Panc1 (cell line): ENCODE data around the gene CSMD2.

Experiments used
- POLR2AphosphoS5 ChIP-seq: IDR thresholded peaks from 2 replicates; pipeline ENCODE4 v1.6.1; 2012; ENCODE audit warnings: mild to moderate bottlenecking, low read depth, low read length, moderate library complexity
- TCF7L2 ChIP-seq: IDR thresholded peaks from 2 replicates; pipeline ENCODE4 v1.6.1; 2011; ENCODE audit warnings: mild to moderate bottlenecking, low read depth, low read length, inconsistent platforms
- TF ChIP-seq, protein P1 (sequence below): fragments of 450-650 bp; IDR thresholded peaks from 2 replicates; pipeline ENCODE4 v1.5.1; 2017; ENCODE audit warnings: mild to moderate bottlenecking

DNA sequence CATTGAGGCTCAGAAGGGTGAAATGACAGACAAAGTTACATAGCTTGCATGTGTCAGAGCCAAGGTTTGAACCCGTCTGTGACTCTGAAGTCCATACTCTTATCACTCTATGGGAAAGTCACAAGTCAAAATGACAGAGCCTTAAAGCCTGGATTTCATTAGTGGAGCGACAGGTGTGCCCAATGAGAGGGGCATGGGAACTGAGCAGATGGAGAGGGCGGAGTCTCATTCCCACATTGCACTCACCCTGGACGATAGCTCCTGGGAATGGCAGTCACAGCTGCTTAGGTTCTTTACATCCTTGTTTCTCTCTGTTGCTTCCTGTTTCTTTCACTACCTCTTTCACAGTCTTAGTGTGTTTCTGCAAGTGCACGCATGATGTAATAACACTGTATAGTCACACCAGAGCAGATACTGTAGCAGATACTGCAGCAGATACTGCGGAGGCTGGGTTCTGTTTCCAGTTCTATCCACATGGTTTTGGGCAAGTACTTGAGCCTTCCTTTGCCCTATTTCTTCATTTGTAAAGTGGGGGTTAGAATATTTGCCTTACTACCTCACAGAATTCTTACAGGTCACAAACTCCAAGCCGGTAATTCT is 565.4 kb downstream of the CSMD2 start:
- TF ChIP-seq, protein P1, sequence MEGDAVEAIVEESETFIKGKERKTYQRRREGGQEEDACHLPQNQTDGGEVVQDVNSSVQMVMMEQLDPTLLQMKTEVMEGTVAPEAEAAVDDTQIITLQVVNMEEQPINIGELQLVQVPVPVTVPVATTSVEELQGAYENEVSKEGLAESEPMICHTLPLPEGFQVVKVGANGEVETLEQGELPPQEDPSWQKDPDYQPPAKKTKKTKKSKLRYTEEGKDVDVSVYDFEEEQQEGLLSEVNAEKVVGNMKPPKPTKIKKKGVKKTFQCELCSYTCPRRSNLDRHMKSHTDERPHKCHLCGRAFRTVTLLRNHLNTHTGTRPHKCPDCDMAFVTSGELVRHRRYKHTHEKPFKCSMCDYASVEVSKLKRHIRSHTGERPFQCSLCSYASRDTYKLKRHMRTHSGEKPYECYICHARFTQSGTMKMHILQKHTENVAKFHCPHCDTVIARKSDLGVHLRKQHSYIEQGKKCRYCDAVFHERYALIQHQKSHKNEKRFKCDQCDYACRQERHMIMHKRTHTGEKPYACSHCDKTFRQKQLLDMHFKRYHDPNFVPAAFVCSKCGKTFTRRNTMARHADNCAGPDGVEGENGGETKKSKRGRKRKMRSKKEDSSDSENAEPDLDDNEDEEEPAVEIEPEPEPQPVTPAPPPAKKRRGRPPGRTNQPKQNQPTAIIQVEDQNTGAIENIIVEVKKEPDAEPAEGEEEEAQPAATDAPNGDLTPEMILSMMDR = no peak
- TF ChIP-seq TCF7L2 = no peak
- no peak for TF ChIP-seq POLR2AphosphoS5
